Nephron (organoid): ENCODE measurements around the gene CEP135.

Experiments
- H3K27ac Mint-ChIP-seq, 3 experiments: 2 replicates each; pipeline ENCODE4 v1.8.0; 2020; ENCODE audit warnings: mixed read lengths in 3 of 3, mild to moderate bottlenecking in 2 of 3, moderate library complexity in 1 of 3
- H3K27me3 Mint-ChIP-seq: 2 replicates; pipeline ENCODE4 v1.8.0; 2021; ENCODE audit warnings: low read depth, mild to moderate bottlenecking, moderate library complexity, mixed read lengths
- H3K36me3 Mint-ChIP-seq: 2 replicates; pipeline ENCODE4 v1.8.0; 2020; ENCODE audit warnings: low read depth, mixed read lengths
- H3K4me1 Mint-ChIP-seq: 2 replicates; pipeline ENCODE4 v1.8.0; 2020; ENCODE audit warnings: mixed read lengths
- H3K4me3 Mint-ChIP-seq, 3 experiments: 2 replicates each; pipeline ENCODE4 v1.8.0; 2020; ENCODE audit warnings: mild to moderate bottlenecking in 3 of 3, mixed read lengths in 3 of 3, moderate library complexity in 2 of 3
- H3K9me3 Mint-ChIP-seq: 2 replicates; pipeline ENCODE4 v1.8.0; 2020; ENCODE audit warnings: mixed read lengths
- TF ChIP-seq, protein P1 (sequence below), 3 experiments: fragments of 200-600 bp; sonication (generic); IDR thresholded peaks; one replicate each; pipeline ENCODE4 v1.5.0; 2021; ENCODE audit warnings: antibody characterized with exemption in 3 of 3; ENCODE audit not compliant: unreplicated experiment in 3 of 3

The CEP135 gene

DNA sequence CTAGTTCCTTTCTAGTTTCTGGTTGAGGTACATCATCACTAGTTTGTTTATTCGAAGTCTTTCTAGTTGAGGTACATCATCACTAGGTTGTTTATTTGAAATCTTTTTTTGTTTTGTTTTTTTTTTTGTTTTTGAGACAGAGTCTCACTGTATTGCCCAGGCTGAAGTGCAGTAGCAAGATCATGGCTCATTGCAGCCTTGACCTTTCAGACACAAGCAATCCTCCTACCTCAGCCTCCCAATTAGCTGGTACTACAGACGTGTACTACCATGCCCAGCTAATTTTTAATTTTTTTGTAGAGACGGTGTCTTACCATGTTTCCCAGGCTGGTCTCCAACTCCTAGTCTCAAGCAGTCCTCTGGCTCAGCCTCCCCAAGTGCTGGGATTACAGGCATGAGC lies 54.9 kb downstream of the CEP135 start:
- H3K4me1 Mint-ChIP-seq, result no peaks in the 10 kb centered on the region
- TF ChIP-seq, protein P1, sequence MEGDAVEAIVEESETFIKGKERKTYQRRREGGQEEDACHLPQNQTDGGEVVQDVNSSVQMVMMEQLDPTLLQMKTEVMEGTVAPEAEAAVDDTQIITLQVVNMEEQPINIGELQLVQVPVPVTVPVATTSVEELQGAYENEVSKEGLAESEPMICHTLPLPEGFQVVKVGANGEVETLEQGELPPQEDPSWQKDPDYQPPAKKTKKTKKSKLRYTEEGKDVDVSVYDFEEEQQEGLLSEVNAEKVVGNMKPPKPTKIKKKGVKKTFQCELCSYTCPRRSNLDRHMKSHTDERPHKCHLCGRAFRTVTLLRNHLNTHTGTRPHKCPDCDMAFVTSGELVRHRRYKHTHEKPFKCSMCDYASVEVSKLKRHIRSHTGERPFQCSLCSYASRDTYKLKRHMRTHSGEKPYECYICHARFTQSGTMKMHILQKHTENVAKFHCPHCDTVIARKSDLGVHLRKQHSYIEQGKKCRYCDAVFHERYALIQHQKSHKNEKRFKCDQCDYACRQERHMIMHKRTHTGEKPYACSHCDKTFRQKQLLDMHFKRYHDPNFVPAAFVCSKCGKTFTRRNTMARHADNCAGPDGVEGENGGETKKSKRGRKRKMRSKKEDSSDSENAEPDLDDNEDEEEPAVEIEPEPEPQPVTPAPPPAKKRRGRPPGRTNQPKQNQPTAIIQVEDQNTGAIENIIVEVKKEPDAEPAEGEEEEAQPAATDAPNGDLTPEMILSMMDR (IDR thresholded peaks at IDR 0.05; ENCODE audit: unreplicated experiment in 3 of 3), result no peak
- no peaks in the 10 kb centered on the region for H3K27me3 Mint-ChIP-seq
- peaks cover 28% of the 10 kb centered on the region for H3K9me3 Mint-ChIP-seq
- H3K36me3 Mint-ChIP-seq, result peaks cover 93% of the 10 kb centered on the region
- H3K4me3 Mint-ChIP-seq, result no peak overlapping the region
- H3K27ac Mint-ChIP-seq, result no peak overlapping the region

DNA sequence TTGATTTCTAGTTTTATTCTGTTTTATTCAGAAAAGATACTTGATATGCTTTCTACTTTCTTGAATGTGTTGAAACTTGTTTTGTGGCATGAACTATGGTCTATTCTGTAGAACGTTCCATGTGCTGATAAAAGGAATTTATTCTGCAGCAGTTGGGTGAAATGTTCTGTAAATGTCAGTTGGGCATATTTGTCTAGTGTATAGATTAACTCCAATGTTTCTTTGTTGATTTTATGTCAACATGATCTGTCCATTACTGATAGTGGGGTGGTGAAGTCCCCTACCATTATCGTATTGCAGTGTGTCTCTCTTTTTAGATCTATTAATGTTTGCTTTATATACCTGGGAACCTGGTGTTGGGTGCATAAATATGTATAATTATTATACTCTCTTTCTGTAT lies 55.5 kb downstream of the CEP135 start:
- TF ChIP-seq, protein P1 (IDR thresholded peaks at IDR 0.05; ENCODE audit: unreplicated experiment in 3 of 3), result no peak
- Mint-ChIP-seq H3K4me1 (no peaks in the 10 kb centered on the region), H3K9me3 (peaks cover 27% of the 10 kb centered on the region), H3K36me3 (peaks cover 87% of the 10 kb centered on the region), H3K4me3 (no peak overlapping the region), H3K27ac (no peak overlapping the region), H3K27me3 (no peaks in the 10 kb centered on the region)

DNA sequence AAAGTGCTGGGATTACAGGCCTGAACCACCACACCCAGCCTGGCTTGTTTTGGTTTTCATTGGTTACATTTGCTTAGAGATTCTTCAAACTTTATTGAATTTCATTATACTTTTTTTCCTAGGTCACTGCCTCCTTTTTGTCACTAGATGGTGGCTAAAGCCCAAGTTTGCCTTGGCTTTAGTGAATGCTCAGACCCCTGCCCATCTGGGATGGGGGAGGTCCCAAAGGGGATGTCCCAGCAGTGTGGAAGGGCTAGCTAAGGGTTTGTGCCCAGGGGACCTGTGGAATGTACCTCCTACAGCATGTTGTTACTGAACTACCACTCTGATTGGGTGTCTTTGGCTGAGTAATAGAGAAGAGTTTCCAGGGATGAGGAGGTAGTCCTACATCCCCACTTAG lies 58.4 kb downstream of the CEP135 start:
- Mint-ChIP-seq H3K36me3 (peaks cover 84% of the 10 kb centered on the region), H3K27me3 (no peaks in the 10 kb centered on the region), H3K4me1 (no peaks in the 10 kb centered on the region), H3K4me3 (no peak overlapping the region), H3K9me3 (peaks cover 14% of the 10 kb centered on the region), H3K27ac (no peak overlapping the region)
- TF ChIP-seq, protein P1 (IDR thresholded peaks at IDR 0.05; ENCODE audit: unreplicated experiment in 3 of 3), result no peak

DNA sequence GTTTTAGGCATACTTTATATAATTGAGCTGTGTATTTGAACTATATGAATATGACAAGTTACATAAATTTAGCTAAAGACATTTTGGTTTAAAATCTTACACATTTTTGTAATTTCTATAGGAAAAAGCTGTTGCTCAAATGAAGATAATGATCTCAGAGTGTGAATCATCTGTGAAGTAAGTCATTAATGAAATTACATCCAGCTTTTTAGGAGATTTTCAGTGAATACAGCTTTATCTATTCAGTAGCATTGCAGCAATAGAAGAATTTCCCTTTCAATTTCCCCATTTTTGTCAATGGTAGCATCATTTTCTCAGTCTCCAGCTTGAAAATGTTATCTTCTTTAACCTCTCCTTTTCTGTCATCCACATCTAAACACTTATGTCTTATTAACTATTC lies 59.5 kb downstream of the CEP135 start:
- Mint-ChIP-seq H3K36me3 (peaks cover 84% of the 10 kb centered on the region), H3K27ac (no peak overlapping the region)

DNA sequence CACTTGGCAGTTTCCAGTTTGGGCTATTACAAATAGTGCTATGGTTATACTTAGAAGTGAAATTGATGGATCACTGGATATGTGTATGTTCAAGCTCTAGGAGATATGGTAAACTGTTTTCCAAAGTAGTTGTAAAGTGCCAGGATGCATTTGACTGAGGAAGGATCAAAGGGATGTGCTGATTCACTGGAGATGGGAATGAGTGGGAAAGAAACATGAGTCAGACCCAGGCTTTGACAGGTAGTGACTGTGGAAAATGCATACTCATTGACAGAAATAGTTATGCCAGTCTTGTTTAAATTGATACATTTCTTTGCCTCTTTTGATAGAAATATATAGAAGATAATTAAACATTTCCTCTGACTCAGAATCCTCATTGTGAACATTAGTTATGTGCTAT lies 77.9 kb downstream of the CEP135 start:
- peaks cover 56% of the 10 kb centered on the region for H3K36me3 Mint-ChIP-seq
- no peak overlapping the region for H3K4me3 Mint-ChIP-seq
- H3K4me1 Mint-ChIP-seq, result no peaks in the 10 kb centered on the region
- H3K27me3 Mint-ChIP-seq, result no peaks in the 10 kb centered on the region
- TF ChIP-seq, protein P1 (IDR thresholded peaks at IDR 0.05; ENCODE audit: unreplicated experiment in 3 of 3), result no peak
- H3K9me3 Mint-ChIP-seq, result no peaks in the 10 kb centered on the region
- H3K27ac Mint-ChIP-seq, result no peak overlapping the region

More for the DNA sequence above, 59.5 kb downstream of the CEP135 start:
- Mint-ChIP-seq H3K4me1 (no peaks in the 10 kb centered on the region), H3K27me3 (no peaks in the 10 kb centered on the region), H3K9me3 (peaks cover 14% of the 10 kb centered on the region), H3K4me3 (no peak overlapping the region)
- TF ChIP-seq, protein P1 (IDR thresholded peaks at IDR 0.05; ENCODE audit: unreplicated experiment in 3 of 3), result no peak

DNA sequence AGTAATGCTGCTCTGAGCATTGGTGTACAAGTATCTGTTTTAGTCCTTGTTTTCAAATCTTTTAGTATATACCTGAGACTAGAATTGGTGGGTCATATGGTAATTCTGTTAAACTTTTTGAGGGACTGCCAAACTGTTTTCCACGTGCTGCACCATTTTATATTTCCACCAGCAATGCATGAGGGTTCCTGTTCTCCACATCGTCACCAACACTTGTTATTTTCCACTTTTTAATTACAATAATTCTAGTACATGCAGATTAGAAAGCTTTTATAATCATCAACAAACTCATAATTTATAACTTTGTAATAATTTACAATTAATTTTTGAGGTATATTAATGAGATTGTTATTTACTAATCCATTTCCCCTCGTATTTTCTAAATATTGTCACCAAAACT lies 79.4 kb downstream of the CEP135 start:
- H3K36me3 Mint-ChIP-seq, result peaks cover 44% of the 10 kb centered on the region
- H3K4me3 Mint-ChIP-seq, result no peak overlapping the region
- H3K4me1 Mint-ChIP-seq, result no peaks in the 10 kb centered on the region
- H3K9me3 Mint-ChIP-seq, result no peaks in the 10 kb centered on the region
- no peak overlapping the region for H3K27ac Mint-ChIP-seq
- TF ChIP-seq, protein P1 (IDR thresholded peaks at IDR 0.05; ENCODE audit: unreplicated experiment in 3 of 3), result no peak
- H3K27me3 Mint-ChIP-seq, result no peaks in the 10 kb centered on the region
